ENCODE measurements around the gene CERK.

- TF ChIP-seq YY1 (IDR thresholded peaks at IDR 0.05; ENCODE audit: insufficient read depth, insufficient read length) (no peak), ZNF274 (IDR thresholded peaks at IDR 0.05; ENCODE audit: low read depth, low read length) (no peak), SUZ12 (IDR thresholded peaks at IDR 0.05; ENCODE audit: extremely low read depth, insufficient read depth, insufficient read length) (no peak)
Observed at GRCh38 chr22:46753360-46753759, 15.3 kb upstream of the CERK start.
